K562 (cell line): Measurements from ENCODE around the gene GNG3.

Experiments
- DIDO1 ChIP-seq: fragments of 450-650 bp; IDR thresholded peaks from 2 replicates; pipeline ENCODE4 v1.6.1; 2016; ENCODE audit warnings: low read depth, missing biosample characterization, missing genetic modification characterization
- ETV6 ChIP-seq, 3 experiments: fragments of 150-350 bp in 1 of 3; sonication (generic) in 1 of 3; formaldehyde crosslinking in 1 of 3; IDR thresholded peaks; 2 replicates each; pipeline versions ENCODE4 v1.6.1 to v1.8.0; 2014 to 2022; ENCODE audit warnings: borderline replicate concordance in 2 of 3, low read depth in 2 of 3, antibody characterized with exemption in 1 of 3, low read length in 1 of 3, mild to moderate bottlenecking in 1 of 3, missing genetic modification reagents in 1 of 3
- HDAC1 ChIP-seq, 2 experiments: fragments of 450-650 bp; IDR thresholded peaks; 2 replicates each; pipeline ENCODE4 v1.6.1; 2016 to 2017; ENCODE audit warnings: inconsistent platforms in 1 of 2, mild to moderate bottlenecking in 1 of 2, moderate library complexity in 1 of 2
- MEF2D ChIP-seq: conservative IDR thresholded peaks from 2 replicates; pipeline ENCODE4 v1.6.1; 2016; ENCODE audit warnings: low read depth, missing genetic modification characterization, missing compliant biosample characterization
- TAF9B ChIP-seq: fragments of 450-650 bp; IDR thresholded peaks from 2 replicates; pipeline ENCODE4 v1.6.1; 2018; ENCODE audit warnings: mild to moderate bottlenecking; ENCODE audit not compliant: partially characterized antibody
- TF ChIP-seq, protein P1 (sequence below): conservative IDR thresholded peaks from 2 replicates; pipeline ENCODE4 v1.6.1; 2011; ENCODE audit warnings: low read depth, mild to moderate bottlenecking, low read length; ENCODE audit not compliant: control insufficient read depth

DNA sequence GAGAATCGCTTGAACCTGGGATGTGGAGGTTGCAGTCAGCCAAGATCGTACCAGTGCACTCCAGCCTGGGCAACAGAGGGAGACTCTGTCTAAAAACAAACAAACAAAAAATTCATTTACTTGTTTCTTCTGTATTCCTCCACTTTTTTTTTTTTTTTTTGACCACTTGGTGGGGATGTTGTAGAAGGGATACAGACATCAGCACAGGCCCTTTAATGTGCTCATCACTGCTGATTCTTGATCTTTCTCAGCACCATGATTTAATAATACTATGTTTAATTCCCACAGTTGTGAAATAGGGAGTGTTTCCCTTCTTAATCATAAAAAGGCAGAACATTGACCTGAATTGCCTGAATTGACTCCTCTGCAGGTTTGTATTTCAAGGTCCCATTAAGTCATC lies 25.4 kb downstream of the GNG3 start:
- TF ChIP-seq, protein P1, sequence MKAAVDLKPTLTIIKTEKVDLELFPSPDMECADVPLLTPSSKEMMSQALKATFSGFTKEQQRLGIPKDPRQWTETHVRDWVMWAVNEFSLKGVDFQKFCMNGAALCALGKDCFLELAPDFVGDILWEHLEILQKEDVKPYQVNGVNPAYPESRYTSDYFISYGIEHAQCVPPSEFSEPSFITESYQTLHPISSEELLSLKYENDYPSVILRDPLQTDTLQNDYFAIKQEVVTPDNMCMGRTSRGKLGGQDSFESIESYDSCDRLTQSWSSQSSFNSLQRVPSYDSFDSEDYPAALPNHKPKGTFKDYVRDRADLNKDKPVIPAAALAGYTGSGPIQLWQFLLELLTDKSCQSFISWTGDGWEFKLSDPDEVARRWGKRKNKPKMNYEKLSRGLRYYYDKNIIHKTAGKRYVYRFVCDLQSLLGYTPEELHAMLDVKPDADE = no peak
- TF ChIP-seq DIDO1 (tag) (no peak), HDAC1 (IDR thresholded peaks at IDR 0.05) (no peak), MEF2D (tag) (no peak), TAF9B (no peak), ETV6 (IDR thresholded peaks at IDR 0.05; ENCODE audit: borderline replicate concordance in 1 of 2, low read depth in 2 of 2, low read length in 1 of 2) (no peak), ETV6 (CRISPR knock-in tag; IDR thresholded peaks at IDR 0.05; ENCODE audit: borderline replicate concordance) (no peak)
